ENCODE measurements around the gene ZFHX3. TPM values are rescaled to one million over a fixed set of nuclear protein-coding genes. Genes with fewer than 3 reads are reported as not detected.

The ZFHX3 gene
- total RNA-seq, 2 experiments from 2014 or later, result 0.63 to 0.64 TPM

GRCh38 chr16:72852421-72852820 is 195.5 kb downstream of the ZFHX3 start:
- no peaks in the 10 kb centered on the region for H3K27me3 ChIP-seq (ENCODE audit: control insufficient read depth in 1 of 2, insufficient read depth in 2 of 2, low read length in 2 of 2)
- H3K36me3 ChIP-seq (ENCODE audit: insufficient read depth, low read length), result no peaks in the 10 kb centered on the region
- ATAC-seq (ENCODE audit: poor library complexity) (no peak), DNase-seq (no peak)
- H3K9me3 Mint-ChIP-seq, result no peaks in the 10 kb centered on the region
- no peaks in the 10 kb centered on the region for H3K4me1 ChIP-seq (ENCODE audit: insufficient read depth, low read length)
- H3K27ac ChIP-seq (ENCODE audit: low read depth in 1 of 2, low read length in 2 of 2), result no peak overlapping the region
- peaks cover 0 to 6% of the 10 kb centered on the region in 2 experiments for H3K9me3 ChIP-seq (ENCODE audit: control insufficient read depth in 1 of 2, insufficient read depth in 1 of 2, low read length in 2 of 2)
- no peak overlapping the region for H3K27ac Mint-ChIP-seq
- TF ChIP-seq, protein P1, sequence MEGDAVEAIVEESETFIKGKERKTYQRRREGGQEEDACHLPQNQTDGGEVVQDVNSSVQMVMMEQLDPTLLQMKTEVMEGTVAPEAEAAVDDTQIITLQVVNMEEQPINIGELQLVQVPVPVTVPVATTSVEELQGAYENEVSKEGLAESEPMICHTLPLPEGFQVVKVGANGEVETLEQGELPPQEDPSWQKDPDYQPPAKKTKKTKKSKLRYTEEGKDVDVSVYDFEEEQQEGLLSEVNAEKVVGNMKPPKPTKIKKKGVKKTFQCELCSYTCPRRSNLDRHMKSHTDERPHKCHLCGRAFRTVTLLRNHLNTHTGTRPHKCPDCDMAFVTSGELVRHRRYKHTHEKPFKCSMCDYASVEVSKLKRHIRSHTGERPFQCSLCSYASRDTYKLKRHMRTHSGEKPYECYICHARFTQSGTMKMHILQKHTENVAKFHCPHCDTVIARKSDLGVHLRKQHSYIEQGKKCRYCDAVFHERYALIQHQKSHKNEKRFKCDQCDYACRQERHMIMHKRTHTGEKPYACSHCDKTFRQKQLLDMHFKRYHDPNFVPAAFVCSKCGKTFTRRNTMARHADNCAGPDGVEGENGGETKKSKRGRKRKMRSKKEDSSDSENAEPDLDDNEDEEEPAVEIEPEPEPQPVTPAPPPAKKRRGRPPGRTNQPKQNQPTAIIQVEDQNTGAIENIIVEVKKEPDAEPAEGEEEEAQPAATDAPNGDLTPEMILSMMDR (IDR thresholded peaks at IDR 0.05), result no peak
- H3K36me3 Mint-ChIP-seq (ENCODE audit: low read depth), result no peaks in the 10 kb centered on the region
- no peak overlapping the region for H3K4me3 ChIP-seq (ENCODE audit: low read length)
- H3K27me3 Mint-ChIP-seq, result no peaks in the 10 kb centered on the region
- ChIA-PET POLR2A (no interaction called here), CTCF (no interaction called here)
- H3K4me1 Mint-ChIP-seq (ENCODE audit: low read depth), result no peaks in the 10 kb centered on the region
- no peak overlapping the region for H3K4me3 Mint-ChIP-seq
- intact Hi-C loops (cut with DNase I, micrococcal nuclease), result loop anchor here in 1 of 2 experiments (10.0 kb wide), 2 partner anchors 348 to 448 kb away; no protein-coding TSS in a partner anchor

DNA sequence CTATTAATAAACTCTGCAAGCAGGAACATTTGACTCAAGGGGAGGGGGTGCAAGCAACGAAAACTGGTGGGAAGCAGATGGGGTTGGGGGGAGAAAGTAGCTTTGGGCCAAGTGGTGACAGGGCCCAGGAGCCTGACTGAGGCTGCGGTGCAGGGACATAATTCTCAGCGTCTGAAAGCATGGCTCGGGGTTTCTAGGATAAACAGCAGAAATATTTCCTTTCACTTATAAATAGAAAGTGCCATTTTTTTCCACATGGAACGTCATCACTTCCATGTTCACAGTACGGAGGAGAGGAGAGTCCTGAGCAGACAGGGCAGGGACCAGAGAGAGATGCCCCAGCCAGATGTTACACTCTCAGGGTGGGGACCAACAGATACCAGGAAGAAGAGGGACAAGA is 197.1 kb downstream of the ZFHX3 start:
- Mint-ChIP-seq H3K27me3 (no peaks in the 10 kb centered on the region), H3K27ac (no peak overlapping the region), H3K36me3 (ENCODE audit: low read depth) (no peaks in the 10 kb centered on the region), H3K9me3 (no peaks in the 10 kb centered on the region), H3K4me1 (ENCODE audit: low read depth) (no peaks in the 10 kb centered on the region), H3K4me3 (no peak overlapping the region)
- TF ChIP-seq, protein P1 (IDR thresholded peaks at IDR 0.05), result no peak
- no peaks in the 10 kb centered on the region for H3K27me3 ChIP-seq (ENCODE audit: control insufficient read depth in 1 of 2, insufficient read depth in 2 of 2, low read length in 2 of 2)
- H3K36me3 ChIP-seq (ENCODE audit: insufficient read depth, low read length), result no peaks in the 10 kb centered on the region
- ChIA-PET POLR2A (no interaction called here), CTCF (no interaction called here)
- no peak overlapping the region for H3K4me3 ChIP-seq (ENCODE audit: low read length)
- DNase-seq (no peak), ATAC-seq (ENCODE audit: poor library complexity) (no peak)
- no peaks in the 10 kb centered on the region for H3K4me1 ChIP-seq (ENCODE audit: insufficient read depth, low read length)
- no peak overlapping the region for H3K27ac ChIP-seq (ENCODE audit: low read depth in 1 of 2, low read length in 2 of 2)
- intact Hi-C loops (cut with DNase I, micrococcal nuclease), result loop anchor here in 1 of 2 experiments (10.0 kb wide), 2 partner anchors 346 to 446 kb away; no protein-coding TSS in a partner anchor
- peaks cover 0 to 6% of the 10 kb centered on the region in 2 experiments for H3K9me3 ChIP-seq (ENCODE audit: control insufficient read depth in 1 of 2, insufficient read depth in 1 of 2, low read length in 2 of 2)

DNA sequence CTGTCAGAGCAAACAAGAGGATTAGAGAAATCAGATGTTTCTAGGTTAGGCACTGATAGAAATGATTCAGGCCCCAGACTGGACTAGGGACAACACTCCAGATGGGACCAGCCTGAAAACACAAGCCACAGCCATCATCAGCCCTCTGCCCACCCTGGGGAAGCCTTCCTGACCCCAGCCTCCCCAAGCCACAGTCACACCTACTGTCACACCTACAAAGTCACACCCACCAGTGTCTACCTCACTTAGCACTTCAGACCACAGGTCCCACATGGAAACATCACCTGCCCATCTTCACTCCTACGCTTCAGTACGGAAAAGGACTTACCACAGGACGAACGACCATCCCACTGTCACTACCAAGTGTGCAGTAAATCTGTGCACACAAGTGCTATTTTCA is 197.9 kb downstream of the ZFHX3 start:
- ChIA-PET POLR2A (no interaction called here), CTCF (no interaction called here)
- intact Hi-C loops (cut with DNase I, micrococcal nuclease), result loop anchor here in 1 of 2 experiments (10.0 kb wide), 2 partner anchors 345 to 445 kb away; no protein-coding TSS in a partner anchor

More for the DNA sequence above, 197.9 kb downstream of the ZFHX3 start:
- H3K4me1 Mint-ChIP-seq (ENCODE audit: low read depth), result no peaks in the 10 kb centered on the region
- H3K27ac Mint-ChIP-seq, result no peak overlapping the region
- H3K27me3 Mint-ChIP-seq, result no peaks in the 10 kb centered on the region
- no peak for DNase-seq
- no peak for ATAC-seq (ENCODE audit: poor library complexity)
- no peak overlapping the region for H3K4me3 Mint-ChIP-seq
- no peaks in the 10 kb centered on the region for H3K36me3 Mint-ChIP-seq (ENCODE audit: low read depth)
- no peaks in the 10 kb centered on the region for H3K9me3 Mint-ChIP-seq
- Histone ChIP-seq H3K36me3 (ENCODE audit: insufficient read depth, low read length) (no peaks in the 10 kb centered on the region), H3K4me1 (ENCODE audit: insufficient read depth, low read length) (peaks cover 2% of the 10 kb centered on the region), H3K27me3 (ENCODE audit: control insufficient read depth in 1 of 2, insufficient read depth in 2 of 2, low read length in 2 of 2) (no peaks in the 10 kb centered on the region), H3K4me3 (ENCODE audit: low read length) (no peak overlapping the region), H3K9me3 (ENCODE audit: control insufficient read depth in 1 of 2, insufficient read depth in 1 of 2, low read length in 2 of 2) (peaks cover 0 to 6% of the 10 kb centered on the region in 2 experiments), H3K27ac (ENCODE audit: low read depth in 1 of 2, low read length in 2 of 2) (no peak overlapping the region)
- TF ChIP-seq, protein P1 (IDR thresholded peaks at IDR 0.05), result no peak

All from CD4-positive, alpha-beta T cell (primary cell).